Panc1 (cell line): ENCODE measurements around the gene INPP1. TPM values are rescaled to one million over a fixed set of nuclear protein-coding genes. Genes with fewer than 3 reads are reported as not detected.

ENCODE experiments used
- ATAC-seq: fragments of 200-7000 bp; cut with Tn5 transposase; 2 replicates; pipeline ENCODE4 v1.9.1; 2020; ENCODE audit warnings: mild to moderate bottlenecking, moderate library complexity
- BruUV-seq: library from RNA; stranded (reverse); fragments of 400-500 nt; replicated peaks from 2 replicates; lab custom pipeline; 2021; lab: Mats Ljungman, UMichigan
- CTCF ChIA-PET: fragments of 300-600 bp; sonication (Branson Sonifier 250); formaldehyde crosslinking; loops from one replicate; lab custom pipeline; 2022; ENCODE audit warnings: antibody characterized with exemption; lab: Charles Lee
- POLR2A ChIA-PET: fragments of 300-600 bp; sonication (Branson Sonifier 250); formaldehyde crosslinking; loops from one replicate; lab custom pipeline; 2022; ENCODE audit warnings: antibody characterized with exemption; lab: Charles Lee
- DNase-seq: peaks from one replicate; pipeline ENCODE4 v3.0.0-alpha.2; 2010; ENCODE audit warnings: low read depth, low spot score
- H3K27ac ChIP-seq: 2 replicates; pipeline ENCODE4 v1.5.1; 2011; ENCODE audit warnings: mild to moderate bottlenecking, low read length, inconsistent platforms
- H3K27me3 ChIP-seq: fragments of 200-500 bp; sonication (Bioruptor generic); 2 replicates; pipeline ENCODE4 v1.6.0; 2014; ENCODE audit warnings: low read length, inconsistent platforms; ENCODE audit not compliant: control insufficient read depth, insufficient read depth
- H3K36me3 ChIP-seq: fragments of 200-500 bp; sonication (Bioruptor generic); 2 replicates; pipeline ENCODE4 v1.5.1; 2014; ENCODE audit warnings: inconsistent platforms, mild to moderate bottlenecking, low read length, moderate library complexity; ENCODE audit not compliant: control insufficient read depth, insufficient read depth
- H3K4me1 ChIP-seq: 2 replicates; pipeline ENCODE4 v1.5.1; 2011; ENCODE audit warnings: inconsistent platforms, mild to moderate bottlenecking, low read length, moderate library complexity; ENCODE audit not compliant: control insufficient read depth, insufficient read depth
- H3K4me3 ChIP-seq, 2 experiments: 2 replicates each; pipeline ENCODE4 v1.5.1; 2011 to 2012; ENCODE audit warnings: low read depth in 2 of 2, low read length in 2 of 2, mild to moderate bottlenecking in 2 of 2, inconsistent platforms in 1 of 2, moderate library complexity in 1 of 2
- H3K9me3 ChIP-seq: fragments of 200-500 bp; sonication (Bioruptor generic); 2 replicates; pipeline ENCODE4 v1.5.1; 2014; ENCODE audit warnings: low read depth, mild to moderate bottlenecking, inconsistent platforms, low read length, moderate library complexity; ENCODE audit not compliant: control insufficient read depth, insufficient read depth
- CTCF ChIP-seq: fragments of 450-650 bp; IDR thresholded peaks from 2 replicates; pipeline ENCODE4 v1.5.1; 2017; ENCODE audit warnings: mild to moderate bottlenecking
- POLR2AphosphoS5 ChIP-seq: IDR thresholded peaks from 2 replicates; pipeline ENCODE4 v1.6.1; 2012; ENCODE audit warnings: mild to moderate bottlenecking, low read depth, low read length, moderate library complexity
- REST ChIP-seq, 2 experiments: IDR thresholded peaks; 2 replicates each; pipeline ENCODE4 v1.6.1; 2011 to 2012; ENCODE audit warnings: low read depth in 2 of 2, control low read depth in 1 of 2, low read length in 1 of 2, mild to moderate bottlenecking in 1 of 2, moderate library complexity in 1 of 2; ENCODE audit not compliant: insufficient read depth in 1 of 2
- SIN3A ChIP-seq: IDR thresholded peaks from 2 replicates; pipeline ENCODE4 v1.6.1; 2012; ENCODE audit warnings: low read depth, mild to moderate bottlenecking, low read length, moderate library complexity, borderline replicate concordance; ENCODE audit not compliant: insufficient read depth
- TCF7L2 ChIP-seq: IDR thresholded peaks from 2 replicates; pipeline ENCODE4 v1.6.1; 2011; ENCODE audit warnings: mild to moderate bottlenecking, low read depth, low read length, inconsistent platforms
- in situ Hi-C: cut with HindIII; loops from 2 replicates; pipeline ENCODE4 v1.10.0; 2016; ENCODE audit warnings: low sequenced_read_pairs, low pct_unique_long_range_greater_than_20kb
- intact Hi-C: fragments of 100-400 bp; cut with micrococcal nuclease; formaldehyde crosslinking; loops from one replicate; pipeline ENCODE4 v1.10.0; 2022; ENCODE audit not compliant: unreplicated experiment
- total RNA-seq: library from RNA; stranded (reverse); gene quantifications from one replicate; pipeline ENCODE4 v1.2.1, GENCODE V29; 2021; ENCODE audit not compliant: unreplicated experiment

The INPP1 gene
- total RNA-seq, 1 experiment from 2014 or later: 10.8 TPM

DNA sequence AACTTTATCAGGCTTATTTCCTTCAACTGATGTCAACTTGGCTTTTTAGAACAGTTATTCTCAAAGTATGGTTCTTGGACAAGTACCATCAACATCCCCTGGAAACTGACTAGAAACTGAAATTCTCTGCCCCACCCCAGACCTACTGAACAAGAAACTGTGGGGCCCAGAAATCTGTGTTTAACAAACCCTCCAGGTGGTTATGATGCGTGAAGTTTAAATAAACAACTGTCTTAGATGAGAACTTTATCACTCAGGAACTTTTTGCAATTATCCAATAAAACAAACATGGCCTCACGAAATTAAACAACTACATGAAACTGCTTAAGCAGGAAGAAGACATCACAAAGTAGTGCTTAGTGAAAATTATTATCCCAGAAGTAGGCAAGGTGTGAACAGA is 28.1 kb upstream of the INPP1 start:
- no peaks in the 10 kb centered on the region for H3K36me3 ChIP-seq
- no peak for ATAC-seq
- intact Hi-C loops: no loop called here
- H3K4me3 ChIP-seq: no peak overlapping the region
- no TSS peak for BruUV-seq
- no peak for DNase-seq
- TF ChIP-seq REST (IDR thresholded peaks at IDR 0.05; ENCODE audit: insufficient read depth in 1 of 2, low read depth in 2 of 2, low read length in 1 of 2) (no peak), TCF7L2 (no peak), SIN3A (no peak), CTCF (no peak), POLR2AphosphoS5 (no peak)
- H3K27ac ChIP-seq: no peak overlapping the region
- H3K4me1 ChIP-seq: peaks cover 18% of the 10 kb centered on the region
- ChIA-PET POLR2A (no interaction called here), CTCF (no interaction called here)
- H3K27me3 ChIP-seq: no peaks in the 10 kb centered on the region
- in situ Hi-C loops: no loop called here
- no peaks in the 10 kb centered on the region for H3K9me3 ChIP-seq

DNA sequence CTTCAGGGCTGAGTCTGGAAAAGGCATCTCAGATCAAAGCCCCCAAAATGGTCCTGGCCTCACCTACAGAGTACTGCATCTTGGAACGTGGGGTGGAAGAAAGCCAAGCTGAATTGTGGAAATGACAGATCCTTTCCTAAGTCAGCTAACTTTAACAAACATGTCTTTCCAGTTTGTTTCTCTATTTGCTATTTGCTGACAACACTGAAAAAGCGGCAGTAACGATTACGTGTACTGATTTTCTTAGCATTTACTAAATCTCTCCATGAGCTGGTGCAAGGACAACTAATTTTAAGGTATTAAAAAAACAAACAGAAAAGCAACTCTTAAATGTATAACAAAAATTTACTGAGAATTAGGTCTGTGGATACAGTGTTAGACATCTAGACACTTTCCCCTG is 24.9 kb upstream of the INPP1 start:
- DNase-seq (no peak), ATAC-seq (no peak)
- intact Hi-C loops (no loop called here), in situ Hi-C loops (no loop called here)
- BruUV-seq: no TSS peak
- H3K36me3 ChIP-seq: no peaks in the 10 kb centered on the region
- POLR2A ChIA-PET: interaction anchor here (0.6 kb wide), 1 partner anchor 142 kb away, joined by 3 read pairs; no protein-coding TSS in a partner anchor
- peaks cover 23% of the 10 kb centered on the region for H3K4me1 ChIP-seq
- peak overlapping the region; percentile 77 for H3K27ac ChIP-seq
- peak overlapping the region; percentile 76 to 87 for H3K4me3 ChIP-seq
- TF ChIP-seq CTCF (no peak), REST (IDR thresholded peaks at IDR 0.05; ENCODE audit: insufficient read depth in 1 of 2, low read depth in 2 of 2, low read length in 1 of 2) (no peak), TCF7L2 (no peak), POLR2AphosphoS5 (no peak)
- H3K27me3 ChIP-seq: no peaks in the 10 kb centered on the region
- CTCF ChIA-PET: interaction anchor here (1.6 kb wide), 1 partner anchor 24 kb away, joined by 5 read pairs; the partner anchor contains the start of gene INPP1
- H3K9me3 ChIP-seq: no peaks in the 10 kb centered on the region
